ENCODE results near the gene TANGO6.

TANGO6 gene

GRCh38 chr16:68823401-68824135 lies 19.8 kb upstream of the TANGO6 start:
- no peak overlapping the region for H2AFZ ChIP-seq (ENCODE audit: low read length)
- no peak for TF ChIP-seq EZH2phosphoT487 (IDR thresholded peaks at IDR 0.05; ENCODE audit: low read length)
- TF ChIP-seq CTCF (IDR thresholded peaks at IDR 0.05; ENCODE audit: low read length): no peak
- no peak for TF ChIP-seq EZH2 (optimal IDR thresholded peaks at IDR 0.05; ENCODE audit: low read depth, low read length)

GRCh38 chr16:68825427-68825826 lies 17.9 kb upstream of the TANGO6 start:
- Histone ChIP-seq H3K79me2 (ENCODE audit: low read length) (no peaks in the 10 kb centered on the region), H2AFZ (ENCODE audit: low read length) (no peak overlapping the region), H3K9me2 (replicated peaks; ENCODE audit: insufficient read depth, low read length) (no peaks in the 10 kb centered on the region), H3K4me3 (ENCODE audit: low read length) (no peak overlapping the region), H3K27me3 (replicated peaks; ENCODE audit: insufficient read depth, low read length) (no peaks in the 10 kb centered on the region), H4K20me1 (ENCODE audit: insufficient read depth, low read length) (no peaks in the 10 kb centered on the region), H3K36me3 (replicated peaks; ENCODE audit: insufficient read depth, low read length) (no peaks in the 10 kb centered on the region), H3K27ac (ENCODE audit: low read length) (no peak overlapping the region), H3K9ac (ENCODE audit: low read length) (no peak overlapping the region), H3K9me3 (replicated peaks; ENCODE audit: insufficient read depth, low read length) (no peaks in the 10 kb centered on the region), H3K4me2 (ENCODE audit: low read depth, low read length) (no peak overlapping the region), H3F3A (ENCODE audit: insufficient read depth, low read length) (no peaks in the 10 kb centered on the region), H3K4me1 (ENCODE audit: low read length) (no peaks in the 10 kb centered on the region)
- no peak for TF ChIP-seq EZH2 (optimal IDR thresholded peaks at IDR 0.05; ENCODE audit: low read depth, low read length)
- no peak for TF ChIP-seq EZH2phosphoT487 (IDR thresholded peaks at IDR 0.05; ENCODE audit: low read length)
- no peak for TF ChIP-seq CTCF (IDR thresholded peaks at IDR 0.05; ENCODE audit: low read length)
- DNase-seq: no peak

More at GRCh38 chr16:68823401-68824135, 19.8 kb upstream of the TANGO6 start:
- no peaks in the 10 kb centered on the region for H3K9me3 ChIP-seq (replicated peaks; ENCODE audit: insufficient read depth, low read length)
- no peak overlapping the region for H3K4me2 ChIP-seq (ENCODE audit: low read depth, low read length)
- H3K9ac ChIP-seq (ENCODE audit: low read length): no peak overlapping the region
- H3K9me2 ChIP-seq (replicated peaks; ENCODE audit: insufficient read depth, low read length): no peaks in the 10 kb centered on the region
- no peaks in the 10 kb centered on the region for H3K27me3 ChIP-seq (replicated peaks; ENCODE audit: insufficient read depth, low read length)
- H3K4me1 ChIP-seq (ENCODE audit: low read length): no peaks in the 10 kb centered on the region
- no peak overlapping the region for H3K27ac ChIP-seq (ENCODE audit: low read length)
- no peaks in the 10 kb centered on the region for H3K79me2 ChIP-seq (ENCODE audit: low read length)
- H4K20me1 ChIP-seq (ENCODE audit: insufficient read depth, low read length): no peaks in the 10 kb centered on the region
- DNase-seq: no peak
- no peak overlapping the region for H3K4me3 ChIP-seq (ENCODE audit: low read length)
- no peaks in the 10 kb centered on the region for H3K36me3 ChIP-seq (replicated peaks; ENCODE audit: insufficient read depth, low read length)
- no peaks in the 10 kb centered on the region for H3F3A ChIP-seq (ENCODE audit: insufficient read depth, low read length)

GRCh38 chr16:68826652-68827051 lies 16.7 kb upstream of the TANGO6 start:
- Histone ChIP-seq H3K27me3 (replicated peaks; ENCODE audit: insufficient read depth, low read length) (no peaks in the 10 kb centered on the region), H4K20me1 (ENCODE audit: insufficient read depth, low read length) (no peaks in the 10 kb centered on the region), H3K79me2 (ENCODE audit: low read length) (no peaks in the 10 kb centered on the region), H3K27ac (ENCODE audit: low read length) (no peak overlapping the region), H2AFZ (ENCODE audit: low read length) (no peak overlapping the region), H3K9me2 (replicated peaks; ENCODE audit: insufficient read depth, low read length) (no peaks in the 10 kb centered on the region), H3K4me2 (ENCODE audit: low read depth, low read length) (no peak overlapping the region), H3K36me3 (replicated peaks; ENCODE audit: insufficient read depth, low read length) (no peaks in the 10 kb centered on the region), H3F3A (ENCODE audit: insufficient read depth, low read length) (no peaks in the 10 kb centered on the region), H3K9me3 (replicated peaks; ENCODE audit: insufficient read depth, low read length) (no peaks in the 10 kb centered on the region), H3K9ac (ENCODE audit: low read length) (no peak overlapping the region), H3K4me3 (ENCODE audit: low read length) (no peak overlapping the region), H3K4me1 (ENCODE audit: low read length) (no peaks in the 10 kb centered on the region)
- DNase-seq: no peak
- no peak for TF ChIP-seq CTCF (IDR thresholded peaks at IDR 0.05; ENCODE audit: low read length)
- TF ChIP-seq EZH2phosphoT487 (IDR thresholded peaks at IDR 0.05; ENCODE audit: low read length): no peak
- TF ChIP-seq EZH2 (optimal IDR thresholded peaks at IDR 0.05; ENCODE audit: low read depth, low read length): no peak

Measured in MM.1S (cell line).